Activated CD4-positive, CD25-positive, alpha-beta regulatory T cell treated with anti-CD3 and anti-CD28 coated beads, Interleukin-2, amount 50 U/mL, for 16 hours (primary cell): Measurements from ENCODE around the gene ENPP7.
"Not testable (repeated sequence)": the region's sequence is repeated elsewhere in the genome, so short reads cannot be mapped to it uniquely, and the experiment has no call there.

ENCODE experiments used
- DNase-seq: peaks from one replicate; pipeline ENCODE4 v3.0.0-alpha.2; 2020; ENCODE audit warnings: low read depth, low spot score

The ENPP7 gene

DNA sequence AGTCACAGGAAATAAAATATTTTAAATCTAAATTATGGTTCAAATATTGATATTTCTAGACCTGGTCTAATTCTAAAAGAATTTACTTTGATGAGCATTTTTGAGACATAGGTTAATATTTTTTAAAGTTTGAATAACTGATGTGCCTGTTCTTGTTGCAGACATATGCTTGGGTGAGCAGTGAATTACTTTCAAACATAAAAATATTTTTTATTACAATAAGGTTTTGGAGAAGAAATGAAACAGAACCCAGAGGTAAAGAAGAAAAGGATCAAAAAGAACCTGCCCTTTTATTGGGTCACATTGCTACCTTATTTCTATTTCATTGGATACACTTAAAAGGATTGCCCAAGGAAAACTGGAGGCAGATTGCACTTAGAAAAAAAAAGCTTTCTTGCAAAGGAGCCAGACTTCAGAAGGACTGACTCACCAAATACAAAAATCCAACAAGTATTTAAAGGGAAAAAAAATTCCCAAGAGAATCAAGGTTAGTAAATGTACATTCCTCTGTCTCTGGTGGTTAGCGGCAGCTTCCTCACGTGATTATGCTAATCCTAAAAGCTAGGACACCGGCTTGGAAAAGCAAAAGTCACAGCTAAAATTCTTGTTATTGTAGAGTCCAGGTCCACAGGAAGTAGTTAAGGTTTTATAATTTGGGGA, 18.5 kb downstream of the ENPP7 start:
- no peak for DNase-seq

DNA sequence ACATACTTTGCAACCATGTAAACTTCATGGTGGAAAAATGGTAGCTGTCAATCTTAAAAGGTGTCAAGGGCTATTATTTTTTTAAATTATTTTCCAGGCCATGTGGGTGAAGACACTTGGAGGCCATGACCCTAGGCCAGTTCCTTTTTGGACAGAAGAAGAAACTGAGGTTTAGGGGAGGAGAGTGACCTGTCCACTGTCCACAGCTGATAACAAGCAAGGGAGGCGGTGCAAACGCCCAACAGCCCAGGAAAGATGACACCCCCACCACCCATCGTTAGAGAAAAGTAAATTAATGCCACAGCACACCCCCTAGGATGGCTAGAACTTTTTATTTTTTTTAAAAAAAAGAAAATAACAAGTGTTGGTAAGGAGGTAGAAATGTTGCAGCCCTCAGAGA, 19.2 kb downstream of the ENPP7 start:
- DNase-seq = no peak

DNA sequence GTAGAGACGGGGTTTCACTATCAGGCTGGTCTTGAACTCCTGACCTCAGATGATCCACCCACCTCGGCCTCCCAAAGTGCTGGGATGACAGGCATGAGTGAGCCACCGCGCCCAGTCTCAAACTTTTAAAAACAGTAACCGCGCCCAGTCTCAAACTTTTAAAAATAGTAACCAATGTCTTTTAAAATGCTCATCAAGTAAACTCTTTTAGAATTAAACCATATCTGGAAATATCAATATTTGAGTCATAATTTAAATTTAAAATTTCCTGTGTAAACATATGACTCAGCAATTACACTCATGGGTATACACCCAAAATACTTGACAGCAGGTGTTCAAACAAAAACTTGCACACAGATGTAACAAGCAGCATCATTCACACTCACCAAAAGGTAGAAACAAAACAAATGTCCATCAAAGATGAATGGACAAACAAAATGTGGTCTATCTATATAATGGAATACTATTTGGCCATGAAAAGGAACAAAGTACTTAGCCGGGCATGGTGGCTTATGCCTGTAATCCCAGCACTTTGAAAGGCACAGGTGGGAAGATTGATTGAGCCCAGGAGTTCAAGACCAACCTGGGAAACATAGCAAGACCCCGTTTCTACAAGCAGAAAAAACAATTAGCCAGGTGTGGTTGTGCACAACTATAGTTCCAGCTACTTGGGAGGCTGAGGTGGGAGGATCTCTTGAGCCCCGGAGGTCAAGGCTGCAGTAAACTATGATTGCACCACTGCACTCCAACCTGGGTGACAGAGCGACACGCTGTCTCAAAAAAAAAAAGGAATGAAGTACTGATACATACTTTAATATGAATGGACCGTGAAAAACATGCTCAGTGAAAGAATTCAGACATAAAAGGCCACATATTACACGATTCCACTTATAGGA, 20.2 kb downstream of the ENPP7 start:
- DNase-seq = no peak

DNA sequence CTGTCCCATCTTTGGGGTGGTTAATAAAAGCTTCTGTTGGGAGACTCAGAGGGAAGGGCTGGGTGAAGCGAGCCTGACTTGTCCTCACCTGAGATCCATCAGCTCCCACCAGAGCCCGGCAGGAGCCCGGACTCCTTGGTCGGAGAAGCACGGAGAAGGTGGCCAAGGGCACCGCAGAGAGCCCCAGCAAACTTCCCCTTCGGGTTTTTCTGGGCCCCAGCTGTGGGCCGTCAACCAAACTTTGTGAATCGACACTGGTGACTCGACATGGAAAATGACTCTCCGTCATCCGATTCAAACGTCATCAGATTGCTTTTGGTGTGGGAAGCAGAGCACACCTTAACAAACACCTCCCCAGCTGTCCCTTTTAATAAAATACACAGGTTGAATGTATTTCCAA, 21.4 kb downstream of the ENPP7 start:
- no peak for DNase-seq

- DNase-seq = no peak
These were observed 23.6 kb downstream of the ENPP7 start for GRCh38 chr17:79754370-79754769.

DNA sequence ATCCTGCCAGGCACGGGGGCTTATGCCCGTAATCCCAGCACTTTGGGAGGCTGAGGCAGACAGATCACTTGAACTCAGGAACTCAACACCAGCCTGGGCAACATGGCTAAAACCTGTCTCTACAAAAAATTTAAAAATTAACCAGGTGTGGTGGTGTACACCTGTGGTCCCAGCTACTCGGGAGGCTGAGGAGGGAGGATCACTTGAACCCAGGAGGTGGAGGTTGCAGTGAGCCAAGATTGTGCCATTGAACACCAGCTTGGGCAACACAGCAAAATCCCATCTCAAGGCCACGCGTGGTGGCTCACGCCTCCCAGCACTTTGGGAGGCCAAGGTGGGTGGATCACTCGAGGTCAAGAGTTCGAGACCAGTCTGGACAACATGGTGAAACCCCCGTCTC, 24.2 kb downstream of the ENPP7 start:
- not testable (repeated sequence) for DNase-seq

DNA sequence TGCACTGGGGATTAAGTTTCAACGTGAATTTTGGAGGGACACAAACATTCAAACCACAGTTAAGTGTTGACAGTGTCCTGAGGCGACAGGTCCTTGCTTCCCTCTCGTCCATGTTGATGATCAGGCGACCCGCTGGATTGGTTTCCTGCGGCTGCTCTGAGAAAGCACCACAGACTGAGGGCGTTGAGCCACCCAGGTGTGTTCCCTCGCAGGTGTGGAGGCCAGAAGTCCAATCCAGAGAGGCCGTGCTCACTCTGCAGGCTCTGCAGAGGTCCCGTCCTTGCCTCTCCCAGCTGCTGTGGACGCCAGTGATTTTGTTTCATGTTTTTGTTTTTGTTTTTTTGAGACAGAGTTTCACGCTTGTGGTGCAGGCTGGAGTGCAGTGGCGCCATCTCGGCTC, 24.8 kb downstream of the ENPP7 start:
- DNase-seq = no peak

GRCh38 chr17:79757140-79757745, 26.5 kb downstream of the ENPP7 start:
- no peak for DNase-seq

- DNase-seq = no peak
These were observed 27.5 kb downstream of the ENPP7 start for GRCh38 chr17:79758271-79758670.

DNA sequence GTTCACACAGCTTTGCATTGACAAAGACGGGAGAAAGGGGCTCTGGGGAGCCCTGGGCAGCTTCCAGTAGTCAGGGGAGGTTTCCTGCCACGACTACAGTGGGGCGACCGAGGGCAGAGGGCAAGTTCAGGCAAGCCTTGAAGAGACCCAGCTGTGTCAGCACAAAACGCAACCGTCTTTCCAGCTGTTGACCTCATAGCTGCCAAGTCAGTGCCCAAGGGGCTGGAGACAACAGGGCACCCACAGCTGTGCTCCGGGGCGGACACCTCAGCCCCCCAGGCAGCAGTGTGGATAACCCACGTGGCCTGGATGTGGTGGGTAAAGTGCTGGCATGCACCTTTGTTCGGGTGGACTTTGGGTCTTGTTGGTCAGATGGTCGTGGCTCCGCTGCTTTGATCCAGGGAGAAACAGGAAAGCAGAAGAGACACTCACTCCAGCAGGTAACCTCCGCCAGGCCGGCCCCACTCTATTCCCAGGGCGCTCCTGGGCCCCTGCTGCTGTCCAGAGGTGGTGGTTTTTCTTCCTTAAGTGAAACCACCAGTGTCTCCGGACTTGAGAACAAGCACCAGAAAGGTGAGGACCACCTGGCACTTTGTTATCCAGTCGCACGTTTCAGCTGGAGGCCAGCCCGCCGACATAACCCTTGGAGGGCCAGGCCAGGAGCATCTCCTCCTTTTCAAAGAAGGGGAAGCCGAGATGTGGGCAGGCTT, 29.6 kb downstream of the ENPP7 start:
- no peak for DNase-seq

DNA sequence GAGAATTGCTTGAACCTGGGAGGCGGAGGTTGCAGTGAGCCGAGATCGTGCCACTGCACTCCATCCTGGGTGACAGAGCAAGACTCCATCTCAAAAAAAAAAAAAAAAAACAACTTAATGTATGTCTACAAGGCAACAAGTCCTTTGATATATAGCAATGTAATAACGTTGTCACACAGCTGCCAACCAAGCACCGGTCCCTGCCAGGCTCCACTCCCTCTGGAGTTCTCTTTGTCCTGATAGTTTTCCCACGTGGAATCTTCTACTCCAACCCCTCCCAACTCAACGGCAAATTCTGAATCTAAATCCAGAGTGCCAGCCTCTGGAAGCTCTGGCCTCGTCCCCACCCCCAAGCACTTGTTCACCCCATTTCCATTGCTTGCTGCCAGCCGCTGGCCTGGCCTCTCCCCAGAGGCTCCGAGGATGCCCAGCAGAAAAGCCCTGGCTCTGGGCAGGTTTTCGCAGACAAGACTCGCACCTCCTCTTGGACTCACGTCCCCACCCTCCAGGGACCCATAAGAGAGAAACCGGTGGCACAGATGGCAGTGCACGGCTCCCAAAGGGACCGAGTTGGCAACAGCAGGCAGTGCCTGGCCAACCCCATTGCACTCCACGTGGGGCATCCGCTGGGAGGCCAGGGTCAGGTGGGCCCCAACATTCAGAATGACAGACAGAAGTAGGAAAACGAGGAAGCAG, 31.3 kb downstream of the ENPP7 start:
- DNase-seq = no peak

- no peak for DNase-seq
These were observed 35.0 kb downstream of the ENPP7 start for GRCh38 chr17:79765708-79766107.

- DNase-seq = no peak
These were observed 39.1 kb downstream of the ENPP7 start for GRCh38 chr17:79769570-79770506.

DNA sequence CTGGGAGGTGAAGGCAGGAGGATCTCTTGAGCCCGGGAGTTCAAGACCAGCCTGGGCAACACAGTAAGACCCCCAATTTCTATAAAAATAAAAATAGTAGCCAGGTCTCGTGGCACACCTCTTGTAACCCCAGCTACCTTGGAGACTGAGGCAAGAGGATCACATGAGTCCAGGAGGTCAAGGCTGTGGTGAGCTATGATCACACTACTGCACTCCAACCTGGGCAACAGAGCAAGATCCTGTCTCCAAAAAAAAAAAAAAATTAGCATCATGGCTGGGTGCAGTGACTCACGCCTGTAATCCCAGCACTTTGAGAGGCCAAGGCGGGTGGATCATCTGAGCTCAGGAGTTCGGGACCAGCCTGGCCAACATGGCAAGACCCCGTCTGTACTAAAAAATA, 40.5 kb downstream of the ENPP7 start:
- no peak for DNase-seq

GRCh38 chr17:79772726-79773125, 42.0 kb downstream of the ENPP7 start:
- not testable (repeated sequence) for DNase-seq

DNA sequence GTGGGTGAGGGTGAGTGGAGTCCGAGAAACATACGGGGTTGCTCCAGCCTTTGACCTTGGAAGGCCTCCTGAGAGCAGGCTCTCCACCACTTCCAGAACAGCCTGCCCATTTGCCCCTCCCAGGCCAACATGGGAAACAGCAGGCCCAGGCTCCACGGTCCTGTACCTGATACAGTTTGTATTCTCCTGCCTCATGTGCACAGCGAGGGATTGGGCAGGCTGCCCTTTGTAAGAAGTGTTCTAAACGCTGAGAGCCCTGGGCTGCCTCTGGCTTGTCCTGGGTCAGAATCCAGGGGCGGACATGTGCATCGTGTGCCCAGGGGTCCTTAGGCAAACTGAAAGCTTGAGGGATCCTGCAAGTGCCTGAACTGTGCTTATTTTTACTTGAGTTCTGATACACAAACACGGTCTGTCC, 43.8 kb downstream of the ENPP7 start:
- DNase-seq = no peak

DNA sequence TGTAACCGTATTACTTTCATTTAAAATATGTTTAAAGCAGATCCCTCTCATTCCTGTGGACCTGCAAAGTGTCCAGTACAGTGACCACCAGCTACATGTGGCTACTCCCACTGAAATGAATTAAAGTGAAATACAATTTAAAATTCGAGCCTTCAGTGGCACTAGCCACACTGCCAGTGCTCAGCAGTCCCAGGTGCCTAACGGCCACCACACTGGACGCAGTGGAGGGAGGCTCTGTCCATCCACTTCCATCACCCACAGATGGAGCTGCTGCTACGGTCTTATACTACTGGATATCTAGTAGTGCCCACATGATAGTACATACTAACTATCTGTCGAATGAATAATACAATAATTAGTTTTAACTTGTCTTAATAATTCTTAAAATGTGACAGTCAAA, 44.9 kb downstream of the ENPP7 start:
- no peak for DNase-seq

DNA sequence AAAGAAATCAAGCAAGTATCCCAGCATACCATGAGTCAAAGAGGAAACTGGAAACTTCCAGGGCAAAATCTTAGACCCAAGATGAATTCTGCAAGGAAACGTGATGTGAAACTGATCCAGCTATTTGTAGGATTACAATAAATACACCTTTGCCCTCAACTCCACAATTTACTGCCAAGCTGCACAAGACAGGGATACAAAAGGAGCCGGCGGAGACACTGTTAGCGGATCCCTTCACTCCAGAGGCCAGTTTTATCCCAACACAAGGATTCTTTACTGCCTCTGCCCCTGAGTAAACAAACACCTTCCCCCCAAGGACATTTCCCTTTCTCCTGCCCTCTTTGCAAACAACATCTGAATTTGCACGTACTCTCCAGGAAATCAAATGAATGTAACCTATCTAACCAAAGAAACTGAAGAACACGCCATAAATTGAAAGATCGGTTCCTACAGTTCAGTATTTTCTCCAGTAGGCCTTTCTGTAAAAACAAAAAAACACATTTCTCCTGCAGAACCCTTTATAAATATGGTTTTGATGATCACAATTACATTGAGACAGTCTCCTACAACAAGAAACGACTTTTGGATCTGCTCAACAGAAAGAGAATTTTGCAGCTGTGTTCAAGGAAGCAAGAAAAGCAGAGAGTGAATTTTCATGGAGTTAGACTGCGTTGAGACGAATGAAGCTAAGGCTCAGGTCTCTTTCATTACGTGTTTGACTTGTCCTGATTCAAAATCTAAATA, 45.8 kb downstream of the ENPP7 start:
- no peak for DNase-seq

DNA sequence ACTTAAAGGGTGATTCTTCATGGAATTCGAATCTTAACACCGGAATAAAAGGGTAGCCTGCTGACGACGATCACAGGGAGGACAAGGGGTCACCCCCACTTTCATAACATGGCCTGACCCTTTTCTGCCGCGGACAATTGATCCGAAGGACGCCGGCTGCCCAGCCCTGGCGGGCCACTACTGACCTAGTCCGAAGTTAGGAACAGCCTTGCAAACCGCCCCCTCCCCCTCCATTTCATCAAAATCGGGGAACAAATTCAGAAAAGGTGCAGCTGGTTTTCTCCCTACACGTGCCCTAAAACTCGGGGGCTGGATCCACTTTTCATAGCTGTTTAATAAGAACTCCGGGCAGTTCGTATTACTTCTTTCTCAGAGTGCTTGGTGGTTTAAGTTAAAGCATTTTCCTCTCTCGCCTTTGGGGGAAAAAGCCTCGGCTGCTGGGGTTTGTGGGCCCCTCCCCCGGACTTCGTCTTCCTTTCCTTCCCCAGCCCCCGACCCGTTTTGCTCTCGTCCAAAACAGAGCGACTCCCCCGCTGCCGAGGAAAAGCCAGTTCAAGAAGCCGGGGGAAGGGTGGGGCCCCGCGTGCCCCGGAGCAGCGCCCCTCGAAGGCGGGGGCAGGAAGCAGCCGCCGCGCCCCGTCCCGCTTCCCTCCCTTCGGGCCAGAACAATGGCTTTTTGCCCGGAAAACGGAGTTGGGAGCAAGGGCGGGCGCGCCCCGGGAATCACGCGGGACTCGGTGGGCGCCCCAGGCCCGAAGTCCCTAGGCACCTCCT, 46.6 kb downstream of the ENPP7 start:
- no peak for DNase-seq
